DND-41 (cell line): ENCODE results near the gene PITPNC1.

Experiments used
- ATAC-seq: fragments of 200-7000 bp; cut with Tn5 transposase; 3 replicates; pipeline ENCODE4 v1.9.1; 2021; ENCODE audit warnings: low read depth; ENCODE audit not compliant: insufficient read depth
- DNase-seq: peaks from one replicate; pipeline ENCODE4 v3.0.0-alpha.2; 2020
- H2AFZ ChIP-seq: 2 replicates; pipeline ENCODE4 v1.6.0; 2012; ENCODE audit warnings: low read depth, low read length
- H3K27ac ChIP-seq: 2 replicates; pipeline ENCODE4 v1.5.1; 2012; ENCODE audit warnings: low read length, inconsistent platforms
- H3K27me3 ChIP-seq: fragments of 200-600 bp; sonication (generic); 2 replicates; pipeline ENCODE4 v1.6.0; 2012; ENCODE audit warnings: low read length, mild to moderate bottlenecking, inconsistent platforms; ENCODE audit not compliant: insufficient read depth, poor library complexity
- H3K36me3 ChIP-seq: 2 replicates; pipeline ENCODE4 v1.5.1; 2012; ENCODE audit warnings: low read length, inconsistent platforms; ENCODE audit not compliant: insufficient read depth
- H3K4me1 ChIP-seq: 2 replicates; pipeline ENCODE4 v1.5.1; 2012; ENCODE audit warnings: mild to moderate bottlenecking, low read length; ENCODE audit not compliant: insufficient read depth
- H3K4me2 ChIP-seq: 2 replicates; pipeline ENCODE4 v1.6.0; 2012; ENCODE audit warnings: mild to moderate bottlenecking, moderate library complexity, low read length, inconsistent platforms; ENCODE audit not compliant: insufficient read depth
- H3K4me3 ChIP-seq, 2 experiments: fragments of 200-600 bp in 1 of 2; shearing (Covaris generic) in 1 of 2; 2 replicates each; pipeline ENCODE4 v1.5.1; 2012 to 2016; ENCODE audit warnings: inconsistent platforms in 2 of 2, low read length in 2 of 2, mild to moderate bottlenecking in 2 of 2, low read depth in 1 of 2, moderate library complexity in 1 of 2
- H3K79me2 ChIP-seq: 2 replicates; pipeline ENCODE4 v1.6.0; 2012; ENCODE audit warnings: low read length, inconsistent platforms; ENCODE audit not compliant: insufficient read depth
- H3K9ac ChIP-seq: 2 replicates; pipeline ENCODE4 v1.6.0; 2012; ENCODE audit warnings: low read depth, mild to moderate bottlenecking, inconsistent platforms, low read length, moderate library complexity
- H3K9me3 ChIP-seq: 2 replicates; pipeline ENCODE4 v1.5.1; 2012; ENCODE audit warnings: low read length, moderate library complexity, mild to moderate bottlenecking, inconsistent platforms; ENCODE audit not compliant: insufficient read depth, severe bottlenecking
- H4K20me1 ChIP-seq: 2 replicates; pipeline ENCODE4 v1.6.0; 2012; ENCODE audit warnings: low read length; ENCODE audit not compliant: insufficient read depth
- CTCF ChIP-seq: IDR thresholded peaks from 2 replicates; pipeline ENCODE4 v1.5.1; 2012; ENCODE audit warnings: borderline replicate concordance, low read length, moderate library complexity, mild to moderate bottlenecking; ENCODE audit not compliant: poor library complexity, severe bottlenecking; ENCODE audit errors: extremely low read depth
- EZH2 ChIP-seq: IDR thresholded peaks from 3 replicates; pipeline ENCODE4 v1.6.1; 2012; ENCODE audit warnings: borderline replicate concordance, low read depth, mild to moderate bottlenecking, moderate library complexity, low read length, inconsistent platforms; ENCODE audit not compliant: severe bottlenecking

PITPNC1 gene

GRCh38 chr17:67376415-67376736 lies 705 bp upstream of the PITPNC1 start:
- H3K36me3 ChIP-seq = no peaks in the 10 kb centered on the region; the same call in 1 of the 2 replicates
- no peaks in the 10 kb centered on the region for H3K27me3 ChIP-seq
- H3K4me2 ChIP-seq = peak overlapping the region; percentile 93
- no peaks in the 10 kb centered on the region for H3K9me3 ChIP-seq
- H3K27ac ChIP-seq = no peak overlapping the region
- peak overlapping the region; percentile 91 for H2AFZ ChIP-seq
- H3K4me1 ChIP-seq = peaks cover 34% of the 10 kb centered on the region
- H3K9ac ChIP-seq = peak overlapping the region; percentile 84
- no peaks in the 10 kb centered on the region for H4K20me1 ChIP-seq
- ATAC-seq = no peak
- H3K79me2 ChIP-seq = no peaks in the 10 kb centered on the region
- peak overlapping the region in 1 of 2 experiments; percentile 81; a peak in 3 of 4 replicates for H3K4me3 ChIP-seq
- TF ChIP-seq CTCF = no peak
- no peak for TF ChIP-seq EZH2
- DNase-seq = no peak

- peak; percentile 39 for TF ChIP-seq CTCF
- no peak for TF ChIP-seq EZH2
- Histone ChIP-seq H4K20me1 (no peaks in the 10 kb centered on the region), H3K4me2 (peak overlapping the region; percentile 93), H3K4me1 (peaks cover 34% of the 10 kb centered on the region), H3K27me3 (no peaks in the 10 kb centered on the region), H3K9ac (peak overlapping the region; percentile 84), H3K4me3 (peak overlapping the region; percentile 81 to 88), H3K27ac (peak overlapping the region; percentile 76), H2AFZ (peak overlapping the region; percentile 91), H3K9me3 (no peaks in the 10 kb centered on the region), H3K79me2 (no peaks in the 10 kb centered on the region), H3K36me3 (no peaks in the 10 kb centered on the region; the same call in 1 of the 2 replicates)
- peak; percentile 45 for ATAC-seq
- peak; percentile 68 for DNase-seq
These were observed 690 bp downstream of the PITPNC1 start for GRCh38 chr17:67377488-67378453.

- Histone ChIP-seq H3K27ac (peak overlapping the region; percentile 76), H3K36me3 (no peaks in the 10 kb centered on the region; the same call in 1 of the 2 replicates), H2AFZ (peak overlapping the region; percentile 91), H3K4me1 (peaks cover 34% of the 10 kb centered on the region), H3K9ac (peak overlapping the region; percentile 84), H3K4me3 (peak overlapping the region; percentile 81 to 88), H3K27me3 (no peaks in the 10 kb centered on the region), H4K20me1 (no peaks in the 10 kb centered on the region), H3K79me2 (peaks cover 3% of the 10 kb centered on the region; the same call in 1 of the 2 replicates), H3K9me3 (no peaks in the 10 kb centered on the region), H3K4me2 (peak overlapping the region; percentile 93)
- peak; percentile 40 for ATAC-seq
- TF ChIP-seq EZH2 (no peak), CTCF (peak; percentile 85)
- peak; percentile 80 for DNase-seq
These were observed 1.6 kb downstream of the PITPNC1 start for GRCh38 chr17:67378454-67379250.
